GM21360 (cell line): Measurements from ENCODE around the gene PCDHGA5.
"Not testable (repeated sequence)": the region's sequence is repeated elsewhere in the genome, so short reads cannot be mapped to it uniquely, and the experiment has no call there.

Source experiments
- ATAC-seq: cut with Tn5 transposase; IDR thresholded peaks from one replicate; pipeline ENCODE4 v1.9.1; 2021; ENCODE audit warnings: mild to moderate bottlenecking, moderate library complexity; ENCODE audit not compliant: unreplicated experiment

The PCDHGA5 gene

DNA sequence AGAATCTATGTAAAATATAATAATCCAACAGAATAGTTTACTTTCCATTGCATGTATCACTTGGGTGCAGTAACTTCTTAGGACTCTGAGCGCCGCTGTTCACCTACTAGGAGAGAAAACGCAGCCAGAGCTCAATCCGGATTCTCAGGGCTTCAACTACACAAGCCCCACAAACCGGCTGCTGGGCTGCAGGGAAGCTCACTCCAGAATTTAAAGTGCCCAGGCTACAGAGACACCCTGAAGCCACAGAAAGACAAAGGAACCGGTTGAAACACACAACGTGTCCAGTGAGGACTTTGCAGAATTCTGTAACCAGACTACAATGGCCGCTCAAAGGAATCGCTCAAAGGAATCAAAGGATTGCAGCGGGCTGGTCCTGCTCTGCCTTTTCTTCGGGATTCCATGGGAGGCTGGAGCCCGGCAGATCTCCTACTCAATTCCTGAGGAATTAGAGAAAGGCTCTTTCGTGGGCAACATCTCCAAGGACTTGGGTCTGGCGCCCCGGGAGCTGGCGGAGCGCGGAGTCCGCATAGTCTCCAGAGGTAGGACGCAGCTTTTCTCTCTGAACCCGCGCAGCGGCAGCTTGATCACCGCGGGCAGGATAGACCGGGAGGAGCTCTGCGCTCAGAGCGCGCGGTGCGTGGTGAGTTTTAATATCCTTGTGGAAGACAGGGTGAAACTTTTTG is 49.0 kb downstream of the PCDHGA5 start, which contains the start of gene PCDHGA10:
PCDHGA10 (plus strand) TSS at position 134 of the 686 bp plus-strand sequence; CDS start at position 323, 189 bp downstream.
- ATAC-seq = no peak

DNA sequence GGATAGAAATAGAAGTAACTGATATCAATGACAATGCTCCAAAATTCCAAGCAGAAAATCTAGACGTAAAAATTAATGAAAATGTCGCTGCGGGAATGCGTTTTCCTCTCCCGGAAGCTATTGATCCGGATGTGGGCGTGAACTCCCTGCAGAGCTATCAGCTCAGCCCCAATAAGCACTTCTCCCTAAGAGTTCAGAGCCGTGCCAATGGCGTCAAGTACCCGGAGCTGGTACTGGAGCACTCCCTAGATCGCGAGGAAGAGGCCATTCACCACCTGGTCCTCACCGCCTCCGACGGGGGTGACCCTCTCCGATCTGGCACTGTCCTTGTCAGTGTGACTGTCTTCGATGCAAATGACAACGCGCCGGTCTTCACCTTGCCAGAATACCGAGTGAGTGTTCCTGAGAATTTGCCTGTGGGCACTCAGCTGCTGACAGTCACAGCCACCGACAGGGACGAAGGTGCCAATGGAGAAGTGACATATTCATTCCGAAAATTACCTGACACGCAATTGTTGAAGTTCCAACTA is 49.6 kb downstream of the PCDHGA5 start:
- no peak for ATAC-seq

DNA sequence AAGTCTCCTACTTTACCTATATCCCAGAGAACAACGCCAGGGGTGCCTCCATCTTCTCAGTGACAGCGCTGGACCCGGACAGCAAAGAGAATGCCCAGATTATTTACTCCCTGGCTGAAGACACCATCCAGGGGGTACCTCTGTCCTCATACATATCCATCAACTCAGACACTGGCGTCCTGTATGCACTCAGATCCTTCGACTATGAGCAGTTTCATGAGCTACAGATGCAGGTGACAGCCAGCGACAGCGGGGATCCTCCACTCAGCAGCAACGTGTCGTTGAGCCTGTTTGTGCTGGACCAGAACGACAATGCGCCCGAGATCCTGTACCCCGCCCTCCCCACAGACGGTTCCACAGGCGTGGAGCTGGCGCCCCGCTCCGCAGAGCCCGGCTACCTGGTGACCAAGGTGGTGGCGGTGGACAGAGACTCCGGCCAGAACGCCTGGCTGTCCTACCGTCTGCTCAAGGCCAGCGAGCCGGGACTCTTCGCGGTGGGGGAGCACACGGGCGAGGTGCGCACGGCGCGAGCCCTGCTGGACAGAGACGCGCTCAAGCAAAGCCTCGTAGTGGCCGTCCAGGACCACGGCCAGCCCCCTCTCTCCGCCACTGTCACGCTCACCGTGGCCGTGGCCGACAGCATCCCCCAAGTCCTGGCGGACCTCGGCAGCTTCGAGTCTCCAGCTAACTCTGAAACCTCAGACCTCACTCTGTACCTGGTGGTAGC is 50.7 kb downstream of the PCDHGA5 start:
- not testable (repeated sequence) for ATAC-seq

DNA sequence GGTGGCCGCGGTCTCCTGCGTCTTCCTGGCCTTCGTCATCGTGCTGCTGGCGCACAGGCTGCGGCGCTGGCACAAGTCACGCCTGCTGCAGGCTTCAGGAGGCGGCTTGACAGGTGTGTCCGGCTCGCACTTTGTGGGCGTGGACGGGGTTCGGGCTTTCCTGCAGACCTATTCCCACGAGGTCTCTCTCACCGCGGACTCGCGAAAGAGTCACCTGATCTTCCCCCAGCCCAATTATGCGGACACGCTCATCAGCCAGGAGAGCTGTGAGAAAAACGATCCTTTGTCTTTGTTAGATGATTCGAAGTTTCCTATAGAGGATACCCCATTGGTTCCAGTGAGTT is 51.3 kb downstream of the PCDHGA5 start:
- ATAC-seq = not testable (repeated sequence)
